ENCODE measurements around the gene TMEM106A.

GRCh38 chr17:43171586-43172487, 39.8 kb upstream of the TMEM106A start:
- TF ChIP-seq CTCF (IDR thresholded peaks at IDR 0.05): peak in 2 of 3 experiments; percentile 19 to 24
- TF ChIP-seq POLR2A (IDR thresholded peaks at IDR 0.05; ENCODE audit: low read depth): no peak
- no peak for TF ChIP-seq EP300 (IDR thresholded peaks at IDR 0.05)
- peak in 1 of 2 donors; percentile 68 for TF ChIP-seq POLR2AphosphoS5 (IDR thresholded peaks at IDR 0.05)

Data from esophagus muscularis mucosa (tissue), 4 donors.